22Rv1 (cell line): ENCODE measurements around the gene CHKB.

ENCODE experiments used
- ZFX ChIP-seq: fragments of 450-650 bp; IDR thresholded peaks from 2 replicates; pipeline ENCODE4 v1.6.1; 2017; ENCODE audit warnings: antibody characterized with exemption, borderline replicate concordance
- TF ChIP-seq, protein P1 (sequence below): fragments of 450-650 bp; IDR thresholded peaks from 2 replicates; pipeline ENCODE4 v1.5.1; 2017; ENCODE audit warnings: mild to moderate bottlenecking

DNA sequence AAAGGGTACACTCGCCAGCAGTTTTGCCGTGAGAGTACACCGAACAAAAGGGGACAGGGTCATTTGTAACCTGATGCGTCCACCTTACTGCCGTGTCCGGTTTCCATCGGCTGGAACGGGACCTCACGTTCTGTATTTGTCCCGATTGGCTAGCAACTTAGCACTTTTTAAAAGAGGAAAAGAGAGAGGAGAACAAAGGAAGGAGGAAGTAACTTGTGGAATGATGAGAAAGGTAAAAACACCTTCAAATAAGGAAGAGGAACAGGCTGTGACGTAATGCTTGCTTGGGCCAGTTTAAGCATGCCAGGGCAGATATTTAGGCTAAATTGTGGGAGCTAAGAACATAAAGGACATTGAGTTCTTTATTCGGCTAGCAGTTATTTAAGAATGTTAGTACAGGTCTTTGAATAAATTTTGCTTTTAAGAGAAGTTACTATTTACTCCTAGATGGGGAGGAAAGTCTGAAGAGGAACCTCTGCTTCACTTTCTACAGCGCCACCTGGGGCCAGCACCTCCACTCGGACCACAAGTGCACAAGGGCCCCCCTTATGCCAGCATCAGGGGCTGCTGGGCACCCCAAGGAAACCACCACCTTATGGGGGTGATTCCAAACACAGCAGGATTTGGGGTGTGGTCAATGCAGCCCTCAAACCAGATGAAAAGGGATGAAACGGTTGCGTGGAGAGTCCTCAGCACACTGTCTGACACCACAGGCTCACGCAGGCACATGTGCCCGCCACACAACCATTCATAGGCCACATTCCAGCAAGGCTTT, 39.5 kb upstream of the CHKB start:
- TF ChIP-seq, protein P1, sequence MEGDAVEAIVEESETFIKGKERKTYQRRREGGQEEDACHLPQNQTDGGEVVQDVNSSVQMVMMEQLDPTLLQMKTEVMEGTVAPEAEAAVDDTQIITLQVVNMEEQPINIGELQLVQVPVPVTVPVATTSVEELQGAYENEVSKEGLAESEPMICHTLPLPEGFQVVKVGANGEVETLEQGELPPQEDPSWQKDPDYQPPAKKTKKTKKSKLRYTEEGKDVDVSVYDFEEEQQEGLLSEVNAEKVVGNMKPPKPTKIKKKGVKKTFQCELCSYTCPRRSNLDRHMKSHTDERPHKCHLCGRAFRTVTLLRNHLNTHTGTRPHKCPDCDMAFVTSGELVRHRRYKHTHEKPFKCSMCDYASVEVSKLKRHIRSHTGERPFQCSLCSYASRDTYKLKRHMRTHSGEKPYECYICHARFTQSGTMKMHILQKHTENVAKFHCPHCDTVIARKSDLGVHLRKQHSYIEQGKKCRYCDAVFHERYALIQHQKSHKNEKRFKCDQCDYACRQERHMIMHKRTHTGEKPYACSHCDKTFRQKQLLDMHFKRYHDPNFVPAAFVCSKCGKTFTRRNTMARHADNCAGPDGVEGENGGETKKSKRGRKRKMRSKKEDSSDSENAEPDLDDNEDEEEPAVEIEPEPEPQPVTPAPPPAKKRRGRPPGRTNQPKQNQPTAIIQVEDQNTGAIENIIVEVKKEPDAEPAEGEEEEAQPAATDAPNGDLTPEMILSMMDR: peak; percentile 78
- TF ChIP-seq ZFX: no peak
